ENCODE results near the gene MGAT5B.

MGAT5B gene

DNA sequence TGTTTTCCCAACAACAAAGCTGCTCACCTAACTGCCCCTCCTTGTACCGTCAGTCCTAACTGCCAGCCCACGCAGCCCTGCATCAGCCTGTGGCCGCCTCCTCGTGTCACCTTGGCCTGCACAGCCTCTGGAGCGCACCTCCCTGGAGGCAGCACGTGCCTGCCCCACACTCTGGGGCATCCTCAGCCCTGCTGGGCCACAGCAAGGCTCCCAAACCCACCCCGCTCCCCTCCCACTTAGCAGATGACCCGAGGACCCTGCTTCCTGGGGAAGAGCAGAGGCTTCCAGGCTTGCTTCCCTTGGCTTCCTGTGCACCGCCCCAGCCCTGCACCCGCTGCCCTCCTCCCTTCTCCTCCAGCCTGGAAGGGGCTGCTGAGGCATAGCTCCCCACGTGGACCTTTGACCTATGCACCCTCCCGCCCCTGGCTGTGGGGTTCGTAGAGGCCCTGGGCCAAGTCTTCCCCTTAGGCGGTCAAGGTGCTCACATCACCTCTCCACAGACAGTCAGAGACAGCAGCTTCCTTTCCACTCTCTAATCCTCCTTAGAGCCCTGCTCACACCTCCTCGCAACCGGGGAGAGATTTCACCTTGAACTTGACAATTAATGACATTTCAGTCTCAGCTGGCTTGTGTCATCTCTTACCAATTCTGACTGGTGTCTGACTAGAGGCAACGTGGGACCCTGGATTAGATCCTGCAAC lies 115.0 kb downstream of the MGAT5B start:
- no peak for DNase-seq (ENCODE audit: low spot score)
- ChIA-PET CTCF (no interaction called here), POLR2A (ENCODE audit: low non-redundant PET) (no interaction called here)
- TF ChIP-seq, protein P1, sequence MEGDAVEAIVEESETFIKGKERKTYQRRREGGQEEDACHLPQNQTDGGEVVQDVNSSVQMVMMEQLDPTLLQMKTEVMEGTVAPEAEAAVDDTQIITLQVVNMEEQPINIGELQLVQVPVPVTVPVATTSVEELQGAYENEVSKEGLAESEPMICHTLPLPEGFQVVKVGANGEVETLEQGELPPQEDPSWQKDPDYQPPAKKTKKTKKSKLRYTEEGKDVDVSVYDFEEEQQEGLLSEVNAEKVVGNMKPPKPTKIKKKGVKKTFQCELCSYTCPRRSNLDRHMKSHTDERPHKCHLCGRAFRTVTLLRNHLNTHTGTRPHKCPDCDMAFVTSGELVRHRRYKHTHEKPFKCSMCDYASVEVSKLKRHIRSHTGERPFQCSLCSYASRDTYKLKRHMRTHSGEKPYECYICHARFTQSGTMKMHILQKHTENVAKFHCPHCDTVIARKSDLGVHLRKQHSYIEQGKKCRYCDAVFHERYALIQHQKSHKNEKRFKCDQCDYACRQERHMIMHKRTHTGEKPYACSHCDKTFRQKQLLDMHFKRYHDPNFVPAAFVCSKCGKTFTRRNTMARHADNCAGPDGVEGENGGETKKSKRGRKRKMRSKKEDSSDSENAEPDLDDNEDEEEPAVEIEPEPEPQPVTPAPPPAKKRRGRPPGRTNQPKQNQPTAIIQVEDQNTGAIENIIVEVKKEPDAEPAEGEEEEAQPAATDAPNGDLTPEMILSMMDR (conservative IDR thresholded peaks at IDR 0.05; ENCODE audit: low read depth): no peak
- no peak overlapping the region for H3K27ac ChIP-seq

DNA sequence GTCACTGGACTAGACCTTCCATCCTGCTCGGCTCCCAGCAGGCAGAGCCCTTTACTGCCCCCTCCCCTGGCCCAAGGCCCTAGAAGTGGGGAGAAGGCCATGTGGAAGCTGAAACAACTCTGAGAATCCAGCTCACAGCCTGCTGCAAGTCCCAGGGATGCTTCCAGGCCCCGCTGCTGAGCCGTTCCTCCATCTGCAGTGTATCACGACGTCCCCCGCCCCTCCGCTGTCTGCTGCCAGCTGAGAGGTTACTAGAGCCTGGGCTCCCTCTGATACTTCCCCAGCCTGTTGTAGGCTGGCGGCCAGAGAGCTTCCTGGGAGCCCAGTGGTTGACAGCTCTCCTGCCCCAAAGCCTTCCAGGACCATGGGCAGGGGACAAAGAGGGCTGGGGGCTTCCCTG lies 118.2 kb downstream of the MGAT5B start:
- ChIA-PET CTCF (no interaction called here), POLR2A (ENCODE audit: low non-redundant PET) (no interaction called here)
- no peak for DNase-seq (ENCODE audit: low spot score)
- TF ChIP-seq, protein P1 (conservative IDR thresholded peaks at IDR 0.05; ENCODE audit: low read depth): no peak
- H3K27ac ChIP-seq: no peak overlapping the region

DNA sequence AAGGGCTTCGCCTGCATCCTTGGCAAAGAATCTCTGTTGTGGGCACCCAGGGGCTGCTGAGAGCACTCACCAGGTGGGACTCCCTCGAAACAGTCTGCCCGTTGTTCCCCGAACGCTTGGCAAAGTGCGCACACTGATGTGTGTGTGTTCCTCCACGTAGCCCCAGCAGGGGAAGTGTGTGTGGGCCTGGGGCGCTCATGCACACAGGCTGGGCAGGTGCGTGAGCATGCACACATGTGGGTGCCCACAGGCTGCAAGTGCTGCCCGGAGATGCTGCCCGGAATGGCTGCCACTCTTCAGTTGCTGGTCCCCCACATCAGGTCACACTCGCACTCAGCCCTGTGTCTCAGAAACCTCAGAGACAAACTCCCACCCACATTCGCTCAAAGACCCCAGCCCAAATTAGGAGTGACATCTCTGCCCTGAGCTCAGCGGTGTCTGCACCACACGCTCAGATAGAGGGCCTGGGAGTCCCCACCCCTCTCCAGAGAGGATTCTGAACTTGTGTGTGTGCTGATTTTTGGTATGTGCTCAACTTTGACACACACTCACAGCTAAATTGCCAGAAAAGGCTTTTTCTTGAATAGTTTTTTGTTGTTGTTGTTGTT lies 119.4 kb downstream of the MGAT5B start:
- DNase-seq (ENCODE audit: low spot score): no peak
- TF ChIP-seq, protein P1 (conservative IDR thresholded peaks at IDR 0.05; ENCODE audit: low read depth): no peak
- ChIA-PET CTCF (no interaction called here), POLR2A (ENCODE audit: low non-redundant PET) (no interaction called here)
- H3K27ac ChIP-seq: no peak overlapping the region

DNA sequence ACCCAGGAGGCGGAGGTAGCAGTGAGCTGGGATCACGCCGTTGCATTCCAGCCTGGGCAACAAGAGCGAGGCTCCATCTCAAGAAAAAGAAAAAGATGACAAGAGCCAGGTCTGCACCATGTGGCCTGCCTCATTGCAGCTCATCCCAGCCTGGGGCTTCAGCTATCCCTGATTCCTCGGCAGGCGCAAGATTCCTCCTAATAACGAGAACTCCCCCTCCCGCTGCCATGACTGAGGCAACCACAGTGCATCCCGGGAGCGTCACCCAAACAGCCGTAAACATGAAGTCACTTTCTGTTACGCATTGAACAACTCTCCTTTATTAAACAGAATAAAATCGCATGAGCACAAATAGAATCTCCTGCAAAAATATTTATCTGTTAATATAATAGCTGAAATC lies 120.6 kb downstream of the MGAT5B start:
- POLR2A ChIA-PET (ENCODE audit: low non-redundant PET): no interaction called here
- CTCF ChIA-PET: no interaction called here
- H3K27ac ChIP-seq: no peak overlapping the region
- DNase-seq (ENCODE audit: low spot score): no peak
- TF ChIP-seq, protein P1 (conservative IDR thresholded peaks at IDR 0.05; ENCODE audit: low read depth): no peak

DNA sequence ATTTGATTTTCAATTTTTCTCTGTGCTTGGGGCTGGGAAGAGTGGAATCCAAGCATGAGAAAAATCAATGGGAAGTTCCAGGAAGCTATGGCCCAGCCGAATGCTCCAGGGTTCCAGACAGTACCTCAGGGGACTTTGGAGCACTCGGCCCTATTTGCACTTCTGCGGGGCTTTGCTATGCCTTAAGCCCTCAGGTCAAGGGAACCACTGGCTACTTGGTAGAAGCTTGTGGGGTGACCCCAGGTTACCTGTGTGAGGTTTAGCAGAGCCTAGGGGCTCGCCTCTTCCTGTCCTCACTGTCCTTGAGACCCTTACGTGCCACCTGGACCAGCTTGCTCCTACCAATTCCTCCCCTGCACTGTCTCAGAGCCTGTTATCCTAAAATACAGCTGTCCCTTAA lies 121.3 kb downstream of the MGAT5B start:
- ChIA-PET CTCF (interaction anchor here (0.6 to 1.6 kb wide), 2 partner anchors 21 to 67 kb away, joined by 3 read pairs; no protein-coding TSS in a partner anchor), POLR2A (ENCODE audit: low non-redundant PET) (no interaction called here)
- TF ChIP-seq, protein P1 (conservative IDR thresholded peaks at IDR 0.05; ENCODE audit: low read depth): no peak
- H3K27ac ChIP-seq: no peak overlapping the region
- no peak for DNase-seq (ENCODE audit: low spot score)

DNA sequence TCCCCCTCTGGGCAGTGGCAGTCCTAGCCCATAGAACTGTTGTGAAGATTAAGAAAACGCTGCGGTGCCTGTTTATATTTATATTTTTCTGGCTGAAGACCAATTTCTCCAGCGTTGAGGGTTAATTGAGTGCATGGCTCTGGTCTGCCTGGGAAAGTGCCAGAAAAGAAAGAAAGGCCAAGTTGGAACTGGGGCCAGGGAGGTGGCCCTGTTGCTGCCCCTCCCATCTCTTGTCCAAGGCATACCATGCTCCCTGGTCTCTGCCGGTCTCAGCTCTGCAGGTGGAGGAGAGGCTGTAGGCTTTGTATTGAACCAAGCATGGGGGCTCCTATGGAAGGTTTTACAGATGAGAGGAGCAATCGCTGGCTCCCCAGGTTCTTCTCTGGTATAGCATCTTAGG lies 124.7 kb downstream of the MGAT5B start:
- CTCF ChIA-PET: interaction anchor here (1.3 kb wide), 1 partner anchor 63 kb away, joined by 4 read pairs; no protein-coding TSS in a partner anchor
- POLR2A ChIA-PET (ENCODE audit: low non-redundant PET): no interaction called here
- TF ChIP-seq, protein P1 (conservative IDR thresholded peaks at IDR 0.05; ENCODE audit: low read depth): no peak
- no peak for DNase-seq (ENCODE audit: low spot score)
- no peak overlapping the region for H3K27ac ChIP-seq

Measured in RWPE1 (cell line).